ENCODE measurements around the gene GCC2.

Gene GCC2

GRCh38 chr2:108455571-108455970, 6.6 kb downstream of the GCC2 start:
- H3K27ac ChIP-seq: no peak overlapping the region
- TF ChIP-seq CTCF (conservative IDR thresholded peaks at IDR 0.05) (no peak), ZFX (IDR thresholded peaks at IDR 0.05) (no peak)

GRCh38 chr2:108458082-108458481, 9.1 kb downstream of the GCC2 start:
- H3K27ac ChIP-seq: no peak overlapping the region
- TF ChIP-seq CTCF (conservative IDR thresholded peaks at IDR 0.05) (no peak), ZFX (IDR thresholded peaks at IDR 0.05) (no peak)

GRCh38 chr2:108459441-108459840, 10.4 kb downstream of the GCC2 start:
- no peak for TF ChIP-seq ZFX (IDR thresholded peaks at IDR 0.05)
- no peak for TF ChIP-seq CTCF (conservative IDR thresholded peaks at IDR 0.05)
- H3K27ac ChIP-seq: no peak overlapping the region

GRCh38 chr2:108460345-108461037, 11.5 kb downstream of the GCC2 start:
- TF ChIP-seq ZFX (IDR thresholded peaks at IDR 0.05): no peak
- TF ChIP-seq CTCF (conservative IDR thresholded peaks at IDR 0.05): no peak

GRCh38 chr2:108477099-108477498, 28.1 kb downstream of the GCC2 start:
- TF ChIP-seq CTCF (conservative IDR thresholded peaks at IDR 0.05) (no peak), ZFX (IDR thresholded peaks at IDR 0.05) (no peak)

More at GRCh38 chr2:108460345-108461037, 11.5 kb downstream of the GCC2 start:
- no peak overlapping the region for H3K27ac ChIP-seq

GRCh38 chr2:108485253-108485652, 36.2 kb downstream of the GCC2 start:
- no peak for TF ChIP-seq ZFX (IDR thresholded peaks at IDR 0.05)
- TF ChIP-seq CTCF (conservative IDR thresholded peaks at IDR 0.05): no peak
- no peak overlapping the region for H3K27ac ChIP-seq

More at GRCh38 chr2:108477099-108477498, 28.1 kb downstream of the GCC2 start:
- no peak overlapping the region for H3K27ac ChIP-seq

GRCh38 chr2:108490506-108491122, 41.6 kb downstream of the GCC2 start:
- TF ChIP-seq ZFX (IDR thresholded peaks at IDR 0.05) (no peak), CTCF (conservative IDR thresholded peaks at IDR 0.05) (no peak)
- no peak overlapping the region for H3K27ac ChIP-seq
